Neural progenitor cell (in vitro differentiated cells): ENCODE data around the gene RFFL.

Source experiments
- CTCF ChIP-seq: fragments of 200-600 bp; sonication (generic); IDR thresholded peaks from 2 replicates; pipeline ENCODE4 v1.5.1; 2017; ENCODE audit warnings: antibody characterized with exemption, mild to moderate bottlenecking
- EZH2 ChIP-seq: fragments of 200-600 bp; sonication (generic); IDR thresholded peaks from 2 replicates; pipeline ENCODE4 v1.6.1; 2017; ENCODE audit warnings: antibody characterized with exemption, mild to moderate bottlenecking, moderate library complexity

GRCh38 chr17:35062308-35062707 lies 1.2 kb downstream of the RFFL start:
- TF ChIP-seq CTCF: no peak
- TF ChIP-seq EZH2: no peak
